H1 (cell line): ENCODE measurements around the gene GPRIN1.

ENCODE experiments used
- EZH2 ChIP-seq: fragments of 200-600 bp; sonication (generic); IDR thresholded peaks from 2 replicates; pipeline ENCODE4 v1.7.1; 2012; ENCODE audit warnings: low read depth, mild to moderate bottlenecking, moderate library complexity, low read length, inconsistent platforms; ENCODE audit not compliant: severe bottlenecking
- POLR2A ChIP-seq, 2 experiments: IDR thresholded peaks; 1 replicate in 1 of 2; 2 replicates in 1 of 2; pipeline ENCODE4 v1.6.1; 2011; ENCODE audit warnings: low read depth in 2 of 2, low read length in 2 of 2, mild to moderate bottlenecking in 2 of 2; ENCODE audit errors: control extremely low read depth in 1 of 2
- TCF12 ChIP-seq: IDR thresholded peaks from 2 replicates; pipeline ENCODE4 v1.6.1; 2011; ENCODE audit warnings: low read depth, mild to moderate bottlenecking, low read length
- TF ChIP-seq, protein P1 (sequence below), 3 experiments: IDR thresholded peaks; 1 replicate in 2 of 3; 2 replicates in 1 of 3; pipeline versions ENCODE4 v1.5.1 to v1.6.1; 2011; ENCODE audit warnings: low read length in 3 of 3, mild to moderate bottlenecking in 3 of 3, inconsistent platforms in 2 of 3, low read depth in 1 of 3, moderate library complexity in 1 of 3; ENCODE audit not compliant: insufficient read depth in 1 of 3; ENCODE audit errors: control extremely low read depth in 1 of 3
- TF ChIP-seq, protein P2 (sequence below): IDR thresholded peaks from 2 replicates; pipeline ENCODE4 v1.6.1; 2012; ENCODE audit warnings: inconsistent platforms

DNA sequence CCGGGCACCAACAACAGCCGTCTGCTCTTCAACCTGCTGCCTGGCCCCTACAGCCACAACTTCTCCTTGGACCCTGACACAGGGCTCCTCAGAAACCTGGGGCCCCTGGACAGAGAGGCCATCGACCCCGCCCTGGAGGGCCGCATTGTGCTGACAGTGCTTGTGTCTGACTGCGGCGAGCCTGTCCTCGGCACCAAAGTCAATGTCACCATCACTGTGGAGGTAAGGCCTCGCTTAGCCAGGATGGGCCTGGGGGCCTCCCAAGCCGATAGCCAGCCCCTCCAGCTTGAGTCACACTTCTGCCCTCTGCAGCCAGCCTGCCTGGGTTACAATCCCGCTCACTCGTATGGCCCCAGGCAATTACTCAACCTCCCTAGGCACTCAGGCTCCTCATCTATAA lies 28.6 kb downstream of the GPRIN1 start:
- TF ChIP-seq, protein P1, sequence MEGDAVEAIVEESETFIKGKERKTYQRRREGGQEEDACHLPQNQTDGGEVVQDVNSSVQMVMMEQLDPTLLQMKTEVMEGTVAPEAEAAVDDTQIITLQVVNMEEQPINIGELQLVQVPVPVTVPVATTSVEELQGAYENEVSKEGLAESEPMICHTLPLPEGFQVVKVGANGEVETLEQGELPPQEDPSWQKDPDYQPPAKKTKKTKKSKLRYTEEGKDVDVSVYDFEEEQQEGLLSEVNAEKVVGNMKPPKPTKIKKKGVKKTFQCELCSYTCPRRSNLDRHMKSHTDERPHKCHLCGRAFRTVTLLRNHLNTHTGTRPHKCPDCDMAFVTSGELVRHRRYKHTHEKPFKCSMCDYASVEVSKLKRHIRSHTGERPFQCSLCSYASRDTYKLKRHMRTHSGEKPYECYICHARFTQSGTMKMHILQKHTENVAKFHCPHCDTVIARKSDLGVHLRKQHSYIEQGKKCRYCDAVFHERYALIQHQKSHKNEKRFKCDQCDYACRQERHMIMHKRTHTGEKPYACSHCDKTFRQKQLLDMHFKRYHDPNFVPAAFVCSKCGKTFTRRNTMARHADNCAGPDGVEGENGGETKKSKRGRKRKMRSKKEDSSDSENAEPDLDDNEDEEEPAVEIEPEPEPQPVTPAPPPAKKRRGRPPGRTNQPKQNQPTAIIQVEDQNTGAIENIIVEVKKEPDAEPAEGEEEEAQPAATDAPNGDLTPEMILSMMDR (IDR thresholded peaks at IDR 0.05; ENCODE audit: control extremely low read depth in 1 of 3, insufficient read depth in 1 of 3, low read depth in 1 of 3, low read length in 3 of 3) = 0 out of 4 replicates have a peak, but pooled peaks of 1 of the 3 experiments have one; percentile 4
- TF ChIP-seq, protein P2, sequence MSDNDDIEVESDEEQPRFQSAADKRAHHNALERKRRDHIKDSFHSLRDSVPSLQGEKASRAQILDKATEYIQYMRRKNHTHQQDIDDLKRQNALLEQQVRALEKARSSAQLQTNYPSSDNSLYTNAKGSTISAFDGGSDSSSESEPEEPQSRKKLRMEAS = no peak
- TF ChIP-seq TCF12 (no peak), EZH2 (no peak), POLR2A (IDR thresholded peaks at IDR 0.05; ENCODE audit: control extremely low read depth in 1 of 2, low read depth in 2 of 2, low read length in 2 of 2) (no peak)
